HCT116 (cell line): ENCODE results near the gene EVA1A.

Experiments used
- CBX3 ChIP-seq: IDR thresholded peaks from 2 replicates; pipeline ENCODE4 v1.6.1; 2012; ENCODE audit warnings: low read depth
- CEBPB ChIP-seq: IDR thresholded peaks from 2 replicates; pipeline ENCODE4 v1.6.1; 2012; ENCODE audit warnings: low read depth
- ELF1 ChIP-seq: IDR thresholded peaks from 2 replicates; pipeline ENCODE4 v1.6.1; 2012; ENCODE audit warnings: low read depth, borderline replicate concordance
- JUND ChIP-seq: IDR thresholded peaks from 2 replicates; pipeline ENCODE4 v1.6.1; 2012
- POLR2A ChIP-seq: IDR thresholded peaks from 2 replicates; pipeline ENCODE4 v1.7.0; 2011; ENCODE audit warnings: borderline replicate concordance; ENCODE audit not compliant: insufficient read depth, insufficient read length; ENCODE audit errors: extremely low read depth
- POLR2AphosphoS5 ChIP-seq: IDR thresholded peaks from 2 replicates; pipeline ENCODE4 v1.6.1; 2011; ENCODE audit warnings: mild to moderate bottlenecking, low read depth, low read length, moderate library complexity
- RAD21 ChIP-seq: IDR thresholded peaks from 2 replicates; pipeline ENCODE4 v1.6.1; 2012; ENCODE audit warnings: low read depth, mild to moderate bottlenecking
- SIN3A ChIP-seq: IDR thresholded peaks from 2 replicates; pipeline ENCODE4 v1.6.1; 2012; ENCODE audit warnings: low read depth
- SP1 ChIP-seq: IDR thresholded peaks from 2 replicates; pipeline ENCODE4 v1.6.1; 2012; ENCODE audit warnings: low read depth
- YY1 ChIP-seq: IDR thresholded peaks from 2 replicates; pipeline ENCODE4 v1.6.1; 2011; ENCODE audit warnings: low read length, low read depth, moderate library complexity, mild to moderate bottlenecking; ENCODE audit not compliant: insufficient replicate concordance; ENCODE audit errors: extremely low read depth
- TF ChIP-seq, protein P1 (sequence below), 3 experiments: fragments of 200-600 bp in 1 of 3; sonication (generic) in 1 of 3; IDR thresholded peaks in 2 of 3; conservative IDR thresholded peaks in 1 of 3; 2 replicates each; pipeline ENCODE4 v1.5.1; 2012 to 2017; ENCODE audit warnings: low read depth in 2 of 3, low read length in 2 of 3, antibody characterized with exemption in 1 of 3, borderline replicate concordance in 1 of 3, control low read depth in 1 of 3, mild to moderate bottlenecking in 1 of 3, mixed read lengths in 1 of 3, mixed run types in 1 of 3, moderate library complexity in 1 of 3; ENCODE audit not compliant: insufficient read depth in 1 of 3
- TF ChIP-seq, protein P2 (sequence below): IDR thresholded peaks from 2 replicates; pipeline ENCODE4 v1.6.1; 2012

DNA sequence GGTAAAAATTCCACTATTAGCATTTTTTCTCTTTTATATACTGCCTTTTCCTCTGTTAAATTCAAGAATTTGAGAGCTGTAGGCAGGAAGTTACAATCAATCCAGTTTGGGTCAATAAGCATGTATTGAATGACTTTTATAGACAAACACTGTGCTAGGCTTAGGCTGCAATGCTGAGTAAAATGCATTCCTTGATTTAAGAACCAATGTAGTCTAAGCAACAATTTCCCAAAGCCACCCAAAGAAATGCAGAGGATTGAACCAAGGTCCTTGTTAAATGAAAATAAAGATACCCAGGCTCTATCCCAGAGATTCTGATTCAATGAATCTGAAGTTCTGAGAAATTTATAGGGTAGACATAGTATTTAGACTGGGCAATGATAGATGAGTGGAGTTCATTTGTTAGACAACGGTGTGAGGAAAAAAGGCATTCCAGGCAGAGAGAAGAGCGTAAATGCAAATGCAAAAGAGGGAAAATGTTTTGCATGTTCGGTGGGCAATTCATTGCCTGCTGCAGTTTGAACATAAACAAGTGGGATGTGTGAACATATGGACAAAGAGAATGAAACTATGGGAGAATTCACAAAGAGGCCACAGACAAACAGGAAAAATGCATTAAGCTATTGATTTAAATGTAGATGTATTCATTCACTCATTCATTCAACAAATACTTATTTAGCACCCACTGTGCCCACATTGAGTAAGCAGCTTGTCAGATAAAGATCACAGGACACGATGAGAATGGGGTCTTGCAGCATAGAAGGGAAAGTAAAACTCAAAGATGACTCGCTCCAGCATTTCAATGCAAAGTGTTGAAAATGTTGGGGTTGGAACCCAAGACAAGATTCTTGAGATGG lies 107.1 kb downstream of the EVA1A start:
- TF ChIP-seq, protein P1, sequence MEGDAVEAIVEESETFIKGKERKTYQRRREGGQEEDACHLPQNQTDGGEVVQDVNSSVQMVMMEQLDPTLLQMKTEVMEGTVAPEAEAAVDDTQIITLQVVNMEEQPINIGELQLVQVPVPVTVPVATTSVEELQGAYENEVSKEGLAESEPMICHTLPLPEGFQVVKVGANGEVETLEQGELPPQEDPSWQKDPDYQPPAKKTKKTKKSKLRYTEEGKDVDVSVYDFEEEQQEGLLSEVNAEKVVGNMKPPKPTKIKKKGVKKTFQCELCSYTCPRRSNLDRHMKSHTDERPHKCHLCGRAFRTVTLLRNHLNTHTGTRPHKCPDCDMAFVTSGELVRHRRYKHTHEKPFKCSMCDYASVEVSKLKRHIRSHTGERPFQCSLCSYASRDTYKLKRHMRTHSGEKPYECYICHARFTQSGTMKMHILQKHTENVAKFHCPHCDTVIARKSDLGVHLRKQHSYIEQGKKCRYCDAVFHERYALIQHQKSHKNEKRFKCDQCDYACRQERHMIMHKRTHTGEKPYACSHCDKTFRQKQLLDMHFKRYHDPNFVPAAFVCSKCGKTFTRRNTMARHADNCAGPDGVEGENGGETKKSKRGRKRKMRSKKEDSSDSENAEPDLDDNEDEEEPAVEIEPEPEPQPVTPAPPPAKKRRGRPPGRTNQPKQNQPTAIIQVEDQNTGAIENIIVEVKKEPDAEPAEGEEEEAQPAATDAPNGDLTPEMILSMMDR (IDR thresholded peaks at IDR 0.05 in 2 of 3, conservative IDR thresholded peaks at IDR 0.05 in 1 of 3; ENCODE audit: borderline replicate concordance in 1 of 3, insufficient read depth in 1 of 3, low read depth in 2 of 3, low read length in 2 of 3) = no peak
- TF ChIP-seq POLR2A = no peak
- TF ChIP-seq POLR2AphosphoS5 = no peak
- no peak for TF ChIP-seq JUND
- TF ChIP-seq, protein P2, sequence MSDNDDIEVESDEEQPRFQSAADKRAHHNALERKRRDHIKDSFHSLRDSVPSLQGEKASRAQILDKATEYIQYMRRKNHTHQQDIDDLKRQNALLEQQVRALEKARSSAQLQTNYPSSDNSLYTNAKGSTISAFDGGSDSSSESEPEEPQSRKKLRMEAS = no peak
- no peak for TF ChIP-seq ELF1
- TF ChIP-seq SIN3A = no peak
- no peak for TF ChIP-seq RAD21
- no peak for TF ChIP-seq SP1
- TF ChIP-seq CBX3 = no peak
- no peak for TF ChIP-seq CEBPB
- no peak for TF ChIP-seq YY1
